HepG2 (cell line): ENCODE data around the gene ZNF853. TPM values are rescaled to one million over a fixed set of nuclear protein-coding genes. Genes with fewer than 3 reads are reported as not detected.

Experiments used
- ATAC-seq: fragments of 200-7000 bp; cut with Tn5 transposase; 3 replicates; pipeline ENCODE4 v1.9.1; 2020; ENCODE audit warnings: mild to moderate bottlenecking, moderate library complexity
- BruUV-seq: library from RNA; stranded (reverse); fragments of 400-500 nt; replicated peaks from 2 replicates; lab custom pipeline; 2021; lab: Mats Ljungman, UMichigan
- CTCF ChIA-PET: fragments of 300-600 bp; formaldehyde crosslinking; extraction: SDS; loops from one replicate; lab custom pipeline; 2021; ENCODE audit warnings: low total read pairs, inconsistent platforms, low intra/inter-chr PET ratio; lab: Yijun Ruan, JAX
- POLR2A ChIA-PET: fragments of 350-600 bp; sonication (Branson Sonifier 250); formaldehyde crosslinking; loops from one replicate; lab custom pipeline; 2020; ENCODE audit warnings: antibody characterized with exemption, inconsistent platforms; lab: Yijun Ruan, JAX
- DNase-seq: peaks from one replicate; pipeline ENCODE4 v3.0.0-alpha.2; 2015; ENCODE audit warnings: low spot score
- FAIRE-seq: peaks from 3 replicates; lab custom pipeline; 2011; peaks lifted over from hg19 to GRCh38; lab: Jason Lieb, UNC
- H2AFZ ChIP-seq: one replicate; pipeline ENCODE4 v1.6.1; 2011; ENCODE audit warnings: low read length, inconsistent platforms
- H3K27ac ChIP-seq: fragments of 300-600 bp; 3 replicates; pipeline ENCODE4 v1.8.0; 2011; ENCODE audit warnings: mixed run types, mild to moderate bottlenecking, mixed read lengths, low read length, inconsistent platforms; ENCODE audit not compliant: insufficient read depth; ENCODE audit errors: extremely low read length
- H3K27me3 ChIP-seq, 2 experiments: fragments of 200-600 bp in 1 of 2; 2 replicates in 1 of 2; 3 replicates in 1 of 2; pipeline versions ENCODE4 v1.6.0 to v1.8.0; 2011; ENCODE audit warnings: low read length in 2 of 2, mild to moderate bottlenecking in 2 of 2, moderate library complexity in 2 of 2, inconsistent platforms in 1 of 2; ENCODE audit not compliant: insufficient read depth in 2 of 2, control insufficient read depth in 1 of 2
- H3K36me3 ChIP-seq, 2 experiments: fragments of 200-600 bp in 1 of 2; replicated peaks in 1 of 2; 2 replicates in 1 of 2; 3 replicates in 1 of 2; pipeline versions ENCODE4 v1.5.1 to v1.8.0; 2011; ENCODE audit warnings: low read length in 2 of 2, inconsistent platforms in 1 of 2; ENCODE audit not compliant: insufficient read depth in 2 of 2, control insufficient read depth in 1 of 2
- H3K4me1 ChIP-seq: 2 replicates; pipeline ENCODE4 v1.5.1; 2012; ENCODE audit warnings: low read length, inconsistent platforms; ENCODE audit not compliant: insufficient read depth
- H3K4me2 ChIP-seq: 2 replicates; pipeline ENCODE4 v1.6.0; 2011; ENCODE audit warnings: low read depth, low read length, inconsistent platforms
- H3K4me3 ChIP-seq, 3 experiments: fragments of 200-600 bp in 1 of 3; sonication (generic), shearing (Covaris generic) in 1 of 3; replicated peaks in 1 of 3; 2 replicates each; pipeline ENCODE4 v1.5.1; 2011 to 2016; ENCODE audit warnings: low read length in 3 of 3, inconsistent platforms in 2 of 3, low read depth in 2 of 3, mild to moderate bottlenecking in 2 of 3, control low read depth in 1 of 3, mixed read lengths in 1 of 3; ENCODE audit not compliant: insufficient read depth in 1 of 3
- H3K79me2 ChIP-seq: one replicate; pipeline ENCODE4 v1.6.1; 2011; ENCODE audit warnings: low read length, inconsistent platforms; ENCODE audit not compliant: insufficient read depth
- H3K9ac ChIP-seq: 2 replicates; pipeline ENCODE4 v1.6.0; 2011; ENCODE audit warnings: mild to moderate bottlenecking, low read depth, low read length, inconsistent platforms; ENCODE audit not compliant: insufficient read depth
- H3K9me3 ChIP-seq: 2 replicates; pipeline ENCODE4 v1.5.1; 2012; ENCODE audit warnings: mild to moderate bottlenecking, low read length
- H4K20me1 ChIP-seq: 2 replicates; pipeline ENCODE4 v1.6.0; 2011; ENCODE audit warnings: inconsistent platforms, mild to moderate bottlenecking, low read length, moderate library complexity; ENCODE audit not compliant: insufficient read depth
- ELF4 ChIP-seq: sonication (generic); formaldehyde crosslinking; IDR thresholded peaks from 2 replicates; pipeline ENCODE4 v1.5.0; 2020; ENCODE audit warnings: missing genetic modification reagents, mild to moderate bottlenecking, moderate library complexity, borderline replicate concordance
- SIX1 ChIP-seq: sonication (generic); formaldehyde crosslinking; IDR thresholded peaks from 2 replicates; pipeline ENCODE4 v1.4.0; 2020; ENCODE audit warnings: missing genetic modification reagents, borderline replicate concordance
- SNAPC2 ChIP-seq: sonication (generic); formaldehyde crosslinking; IDR thresholded peaks from 2 replicates; pipeline ENCODE4 v1.8.1; 2022; ENCODE audit warnings: mild to moderate bottlenecking, missing genetic modification reagents
- ZNF362 ChIP-seq: sonication (generic); formaldehyde crosslinking; IDR thresholded peaks from 2 replicates; pipeline ENCODE4 v1.4.0; 2020; ENCODE audit warnings: missing genetic modification reagents, mild to moderate bottlenecking, borderline replicate concordance
- ZNF652 ChIP-seq: IDR thresholded peaks from 2 replicates; pipeline ENCODE4 v1.6.1; 2016; ENCODE audit warnings: low read depth, borderline replicate concordance
- ZNF879 ChIP-seq: sonication (generic); formaldehyde crosslinking; IDR thresholded peaks from 2 replicates; pipeline ENCODE4 v1.8.1; 2023; ENCODE audit warnings: missing genetic modification reagents
- WGBS: methylation state at CpG from one replicate; pipeline ENCODE4 v1.1.6; 2017; ENCODE audit warnings: low lambda C conversion rate; 5-methylcytosine and 5-hydroxymethylcytosine counted together
- in situ Hi-C: cut with HindIII; loops from 2 replicates; pipeline ENCODE4 v1.10.0; 2017; ENCODE audit warnings: low pct_unique_long_range_greater_than_20kb; ENCODE audit not compliant: extremely low pct_ligation_motif_present
- intact Hi-C: fragments of 100-400 bp; cut with micrococcal nuclease; formaldehyde crosslinking; loops from one replicate; pipeline ENCODE4 v1.10.0; 2022; ENCODE audit not compliant: unreplicated experiment
- polyA plus RNA-seq, 8 experiments: library from polyadenylated mRNA; depleted of rRNA in 3 of 8; stranded (reverse) in 7 of 8; unstranded in 1 of 8; fragments of >200 nt; fragmentation: Illumina TruSeq in 4 of 8; extraction: Trizol in 4 of 8; gene quantifications; 2 replicates each; pipeline versions ENCODE4 v1.2.1 to v1.2.3, GENCODE V29; 2011 to 2016; ENCODE audit warnings: low read depth in 4 of 8, missing spikeins in 1 of 8, mixed read lengths in 1 of 8; ENCODE audit not compliant: insufficient read depth in 1 of 8
- total RNA-seq, 5 experiments: library from RNA; depleted of rRNA; stranded (reverse); fragments of >200 nt; fragmentation: Illumina TruSeq; extraction: Trizol; gene quantifications; 2 replicates each; pipeline ENCODE4 v1.2.3, GENCODE V29; 2016; ENCODE audit warnings: low read depth in 1 of 5

Gene ZNF853
- total and polyA plus RNA-seq, 2 of the 13 experiments (the other 11 are each of a cell fraction or from before 2014, with no cell fraction given) = 2.1 to 6.2 TPM

GRCh38 chr7:6616854-6617643 lies 1.6 kb downstream of the ZNF853 start:
- POLR2A ChIA-PET = no interaction called here
- TF ChIP-seq SNAPC2 (CRISPR knock-in tag) (no peak), ELF4 (CRISPR knock-in tag) (no peak), ZNF652 (CRISPR knock-in tag) (no peak), SIX1 (CRISPR knock-in tag) (no peak), ZNF879 (CRISPR knock-in tag) (no peak), ZNF362 (CRISPR knock-in tag) (no peak)
- TF ChIP-seq, all 625 proteins: peak for 0
- Histone ChIP-seq H3K27ac (no peak overlapping the region), H3K4me2 (peak overlapping the region; percentile 85; the same call in 1 of the 2 replicates), H2AFZ (no peak overlapping the region), H4K20me1 (no peaks in the 10 kb centered on the region), H3K79me2 (no peaks in the 10 kb centered on the region), H3K36me3 (peaks cover 3 to 5% of the 10 kb centered on the region in 2 experiments; a peak in 3 of 5 replicates), H3K4me3 (0 out of 6 replicates have a peak overlapping the region, but pooled peaks of 1 of the 3 experiments have one; percentile 1), H3K27me3 (no peaks in the 10 kb centered on the region; a peak in 2 of 5 replicates), H3K9me3 (no peaks in the 10 kb centered on the region), H3K4me1 (peaks cover 21% of the 10 kb centered on the region), H3K9ac (no peak overlapping the region)
- in situ Hi-C loops = no loop called here
- CTCF ChIA-PET = no interaction called here
- intact Hi-C loops = no loop called here
- no peak for DNase-seq
- ATAC-seq = no peak
- WGBS = 83% methylated on average over 10 of the region's 20 CpGs
- FAIRE-seq = no peak
- BruUV-seq = TSS peak; percentile 36
